ENCODE data around the gene MEIKIN. TPM values are rescaled to one million over a fixed set of nuclear protein-coding genes. Genes with fewer than 3 reads are reported as not detected.

The MEIKIN gene
- total RNA-seq, 1 donor from 2014 or later, result not detected

DNA sequence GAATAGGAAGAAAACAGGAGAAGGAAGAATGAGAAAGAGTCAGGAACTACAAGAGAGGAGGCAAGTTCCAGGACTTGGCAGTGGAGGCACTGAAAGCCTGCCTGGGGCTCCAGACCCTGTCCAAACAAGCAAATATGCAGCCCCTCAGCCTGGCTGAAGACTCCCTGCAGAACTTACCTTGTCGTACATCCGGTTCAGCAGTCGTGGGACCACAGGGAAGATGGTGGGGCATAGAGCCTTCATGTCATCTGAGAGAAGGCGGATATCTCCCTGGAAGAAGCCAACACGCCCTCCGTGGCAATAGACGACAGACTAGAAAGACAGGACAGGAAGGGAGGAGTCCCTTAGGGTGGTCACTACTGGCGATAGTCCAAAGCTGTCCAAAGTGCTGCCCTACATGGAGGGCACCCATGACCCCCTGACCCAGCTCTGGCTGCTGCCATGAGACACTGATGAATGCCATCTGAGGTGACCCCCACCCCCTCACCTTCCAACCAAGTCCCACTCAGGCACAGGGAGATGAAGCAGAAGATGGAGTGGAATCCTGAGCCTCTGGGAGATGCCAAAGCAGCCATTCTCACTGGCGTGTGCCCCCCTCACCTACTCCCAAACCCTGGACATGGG, 27.7 kb upstream of the MEIKIN start:
- no peak for DNase-seq

GRCh38 chr5:131968396-131968954, 23.0 kb upstream of the MEIKIN start:
- no peak for DNase-seq

DNA sequence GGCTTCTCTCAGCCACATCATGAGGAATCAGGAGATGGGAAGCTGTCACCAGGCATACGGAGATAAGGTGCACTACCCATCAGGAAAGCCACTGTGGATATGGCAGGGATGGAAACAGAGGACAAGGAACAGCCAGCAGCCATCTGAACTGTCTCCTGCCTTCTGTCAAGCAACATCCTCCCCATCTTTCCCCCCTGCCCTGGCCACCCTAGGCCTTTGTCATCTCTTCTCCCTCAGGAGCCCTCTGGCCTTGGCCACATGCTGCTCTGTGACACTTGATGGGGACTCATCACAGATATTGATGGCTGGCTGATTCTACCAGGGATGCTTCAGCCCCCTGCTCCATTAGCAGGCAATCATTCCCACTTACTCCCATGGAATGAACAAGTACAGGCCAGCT, 21.1 kb upstream of the MEIKIN start:
- no peak for DNase-seq

DNA sequence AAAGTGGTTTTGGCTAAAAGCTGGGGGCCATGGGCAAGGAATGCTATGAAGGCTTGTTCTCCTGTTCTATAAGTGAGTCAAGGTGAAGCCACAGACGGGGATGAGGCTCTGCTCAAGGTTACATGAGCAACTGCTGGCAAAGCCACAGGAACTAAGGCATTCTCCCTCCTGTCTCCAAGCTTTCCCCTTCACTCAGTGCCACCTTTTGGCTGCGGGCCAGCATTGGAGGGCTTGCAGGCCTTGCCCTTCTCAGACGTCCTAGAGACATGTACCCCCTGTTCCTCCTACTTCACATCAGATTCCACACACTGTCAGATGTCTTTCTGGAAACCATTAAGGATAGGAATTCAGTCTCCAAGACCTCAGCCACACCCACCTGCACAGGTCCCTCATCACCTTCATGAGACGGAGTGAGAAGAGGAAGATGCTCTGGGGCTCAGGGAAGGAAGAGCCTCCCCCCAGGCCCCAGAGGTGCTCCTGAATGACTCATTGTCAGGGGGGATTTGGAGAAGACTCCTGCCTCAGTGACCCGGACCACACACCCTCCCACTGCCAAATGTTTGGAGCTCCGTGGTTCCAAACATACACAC, 20.5 kb upstream of the MEIKIN start:
- no peak for DNase-seq

DNA sequence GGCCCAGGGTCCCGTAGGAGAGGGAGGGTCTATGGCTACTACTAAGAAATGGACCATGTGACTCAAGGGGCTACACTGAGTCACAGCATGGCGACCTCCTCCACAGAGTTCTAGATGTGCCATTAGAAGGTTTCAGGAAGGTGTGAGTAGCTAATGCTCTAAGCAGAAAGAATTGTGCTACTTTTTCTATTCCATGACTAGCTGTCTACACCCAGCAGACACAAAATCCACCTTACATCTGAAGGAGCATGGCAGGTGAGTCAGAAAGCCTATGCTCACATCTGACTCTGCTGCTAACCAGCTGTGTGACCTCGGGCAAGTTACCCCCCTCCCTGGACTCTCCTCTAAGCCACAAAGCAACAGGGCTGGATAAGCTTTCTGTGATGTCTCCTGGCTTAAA, 14.4 kb upstream of the MEIKIN start:
- no peak for DNase-seq

DNA sequence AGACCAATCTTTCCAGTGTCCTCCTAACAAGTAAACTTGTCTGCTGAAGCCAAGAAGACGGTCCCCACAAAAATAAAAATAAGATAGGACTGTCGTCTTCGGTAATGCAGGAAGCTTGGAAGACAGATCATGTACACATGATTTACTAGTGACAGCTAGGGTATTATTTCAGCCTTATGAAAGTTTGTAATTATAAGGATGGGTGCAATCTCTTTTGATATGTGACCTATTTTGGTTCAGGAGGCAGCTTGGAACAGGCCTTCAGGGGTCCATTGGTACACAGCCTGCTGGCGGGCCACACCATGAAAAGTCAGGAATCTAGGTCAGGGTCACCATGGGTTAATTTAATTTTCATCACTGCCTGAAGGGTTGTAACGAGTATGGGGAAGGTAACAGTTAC, 13.7 kb upstream of the MEIKIN start:
- DNase-seq, result no peak

GRCh38 chr5:131957721-131958441, 12.4 kb upstream of the MEIKIN start:
- no peak for DNase-seq

GRCh38 chr5:131953969-131954368, 8.5 kb upstream of the MEIKIN start:
- DNase-seq, result no peak

- DNase-seq, result peak; percentile 58
Observed at GRCh38 chr5:131952301-131952857, 6.9 kb upstream of the MEIKIN start.

- no peak for DNase-seq
Observed at GRCh38 chr5:131950706-131951105, 5.2 kb upstream of the MEIKIN start.

DNA sequence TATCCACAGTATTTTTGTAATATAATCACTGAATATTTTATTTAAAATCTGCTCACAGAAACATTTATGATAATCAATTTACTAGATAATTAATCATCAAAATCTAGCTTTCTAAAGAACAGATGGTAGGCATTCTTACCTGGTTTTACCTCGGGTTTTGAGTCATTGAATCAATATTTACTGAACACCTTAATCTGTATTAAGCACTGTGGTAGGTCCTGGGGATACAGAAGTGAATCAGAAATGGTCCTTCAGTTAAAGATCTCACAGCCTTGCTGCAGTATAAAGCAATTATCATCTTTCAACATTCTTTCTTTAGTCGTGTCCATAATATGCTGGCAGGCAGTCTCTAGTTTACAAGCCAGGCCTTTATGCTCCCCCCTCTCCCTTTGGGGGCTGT, 2.0 kb upstream of the MEIKIN start:
- no peak for DNase-seq

- no peak for DNase-seq
Observed at GRCh38 chr5:131944702-131945550, 537 bp downstream of the MEIKIN start.

GRCh38 chr5:131943916-131944315, 1.5 kb downstream of the MEIKIN start:
- DNase-seq, result no peak

GRCh38 chr5:131942016-131942415, 3.4 kb downstream of the MEIKIN start:
- DNase-seq, result no peak

GRCh38 chr5:131939690-131940345, 5.6 kb downstream of the MEIKIN start:
- no peak for DNase-seq

GRCh38 chr5:131932235-131932634, 13.2 kb downstream of the MEIKIN start:
- no peak for DNase-seq

DNA sequence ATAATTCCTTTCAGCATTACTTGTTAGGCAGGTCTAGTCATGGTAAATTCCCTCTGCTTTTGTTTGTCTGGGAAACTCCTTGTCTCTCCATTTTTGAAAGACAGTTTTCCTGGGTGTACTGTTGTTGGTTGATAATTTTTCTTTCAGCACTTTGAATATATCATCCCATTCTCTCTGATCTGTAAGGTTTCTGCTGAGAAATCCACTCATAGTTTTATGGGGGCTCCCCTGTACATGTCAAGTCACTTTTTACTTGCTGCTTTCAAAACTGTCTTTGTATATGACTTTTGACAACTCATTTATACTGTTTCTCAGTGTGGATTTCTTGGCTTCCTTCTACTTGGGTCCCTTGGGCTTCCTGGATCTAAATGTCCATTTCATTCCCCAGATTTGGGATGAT, 16.5 kb downstream of the MEIKIN start:
- DNase-seq, result no peak

DNA sequence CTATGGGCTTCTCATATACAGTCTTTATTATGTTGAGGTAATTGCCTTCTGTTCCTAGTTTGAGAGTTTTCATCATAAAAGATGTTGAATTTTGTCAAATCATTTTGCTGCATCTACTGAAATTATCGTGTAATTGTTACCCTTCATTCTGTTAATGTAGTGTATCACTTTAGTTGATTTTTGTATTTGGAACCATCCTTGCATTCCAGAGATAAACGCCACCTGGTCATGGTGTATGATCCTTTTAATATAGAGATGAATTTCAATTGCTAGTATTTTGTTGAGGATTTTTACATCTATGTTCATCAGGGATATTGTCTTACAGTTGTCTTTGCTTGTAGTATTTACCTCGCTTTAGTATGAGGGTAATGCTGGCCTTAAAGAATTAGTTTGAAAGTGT, 19.3 kb downstream of the MEIKIN start:
- DNase-seq, result no peak

DNA sequence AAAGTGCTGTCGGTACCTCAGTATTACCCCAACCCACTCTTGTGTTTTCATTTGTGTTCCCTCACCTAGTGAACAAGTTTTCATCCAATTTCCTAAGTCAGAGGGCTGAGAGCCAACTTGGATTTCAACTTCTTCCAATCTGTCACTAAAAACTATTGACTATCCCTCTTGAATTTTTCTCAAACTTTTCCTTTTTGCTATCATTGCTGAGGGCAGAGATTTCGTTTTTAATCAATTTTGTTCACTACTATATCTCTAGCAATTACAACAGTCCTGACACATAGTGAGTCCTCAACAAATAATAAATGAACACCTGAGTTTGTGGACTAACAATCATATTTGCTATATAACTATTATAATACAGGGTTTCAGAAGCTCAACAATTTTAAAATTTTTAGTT, 29.0 kb downstream of the MEIKIN start:
- no peak for DNase-seq

GRCh38 chr5:131914472-131914871, 31.0 kb downstream of the MEIKIN start:
- DNase-seq, result no peak

DNA sequence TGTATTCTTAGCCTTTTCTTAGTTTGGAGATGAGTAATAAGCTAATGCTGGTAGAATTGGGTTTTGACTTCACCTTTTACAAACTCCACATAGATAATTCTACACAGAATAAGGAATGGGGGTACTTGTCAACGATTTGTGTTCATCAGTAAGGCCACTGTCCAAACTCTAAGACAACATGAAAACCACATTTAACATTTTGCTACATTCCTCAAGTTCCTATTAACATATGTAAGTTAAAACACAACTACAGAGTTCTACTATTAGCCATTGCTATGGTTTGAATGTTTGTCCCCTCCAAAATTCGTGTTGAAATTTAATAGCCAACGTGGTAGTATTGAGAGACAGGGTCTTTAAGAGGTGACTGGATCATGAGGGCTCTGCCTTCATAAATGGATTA, 31.9 kb downstream of the MEIKIN start:
- DNase-seq, result no peak

DNA sequence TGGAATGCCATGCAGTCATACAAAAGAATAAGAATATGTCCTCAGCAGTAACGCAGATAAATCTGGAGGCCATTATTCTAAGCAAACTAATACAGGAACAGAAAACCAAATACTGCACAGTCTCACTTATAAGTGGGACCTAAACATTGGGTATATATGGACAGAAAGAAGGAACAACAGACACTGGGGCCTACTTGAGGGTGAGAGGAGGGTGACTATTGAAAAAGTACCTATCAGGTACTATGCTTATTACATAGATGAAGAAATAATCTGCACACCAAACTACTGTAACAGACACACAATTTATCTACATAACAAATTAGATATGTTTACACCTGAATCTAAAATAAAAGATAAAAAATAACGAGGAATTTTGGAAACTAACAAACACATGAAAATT, 38.8 kb downstream of the MEIKIN start:
- no peak for DNase-seq

Data from skin of body (tissue), 2 donors.